GM12878 (cell line): ENCODE results near the gene OXT. TPM values are rescaled to one million over a fixed set of nuclear protein-coding genes. Genes with fewer than 3 reads are reported as not detected.
A peak's percentile ranks its signal among the peaks of the same experiment; 100 is the strongest.

Experiments
- ATAC-seq: fragments of 200-7000 bp; cut with Tn5 transposase; 3 replicates; pipeline ENCODE4 v1.9.1; 2020; ENCODE audit warnings: mild to moderate bottlenecking, moderate library complexity
- BruUV-seq: library from RNA; stranded (reverse); fragments of 400-500 nt; replicated peaks from 2 replicates; lab custom pipeline; 2021; lab: Mats Ljungman, UMichigan
- CTCF ChIA-PET: fragments of 300-600 bp; sonication (Branson Sonifier 250); formaldehyde crosslinking; extraction: SDS; loops from one replicate; lab custom pipeline; 2021; ENCODE audit warnings: inconsistent platforms; lab: Yijun Ruan, JAX
- POLR2A ChIA-PET: fragments of 350-600 bp; formaldehyde crosslinking; extraction: SDS; loops from one replicate; lab custom pipeline; 2021; ENCODE audit warnings: inconsistent platforms; lab: Charles Lee
- RAD21 ChIA-PET: fragments of 300-600 bp; sonication (Branson Sonifier 250); formaldehyde crosslinking; loops from one replicate; lab custom pipeline; 2023; ENCODE audit warnings: antibody characterized with exemption; ENCODE audit not compliant: unreplicated experiment; lab: Charles Lee
- SMC1A ChIA-PET: fragments of 300-600 bp; sonication (Branson Sonifier 250); formaldehyde crosslinking; loops from one replicate; lab custom pipeline; 2023; ENCODE audit not compliant: unreplicated experiment, uncharacterized antibody; lab: Charles Lee
- DNase-seq: peaks from one replicate; pipeline ENCODE4 v3.0.0-alpha.2; 2011; ENCODE audit warnings: low read depth, low spot score
- FAIRE-seq: peaks from 3 replicates; lab custom pipeline; 2011; peaks lifted over from hg19 to GRCh38; lab: Jason Lieb, UNC
- H2AFZ ChIP-seq: 2 replicates; pipeline ENCODE4 v1.6.0; 2011; ENCODE audit warnings: low read depth, low read length, control low read depth; ENCODE audit not compliant: control insufficient read depth
- H3K27ac ChIP-seq: 2 replicates; pipeline ENCODE4 v1.5.1; 2011; ENCODE audit warnings: control low read depth; ENCODE audit not compliant: control insufficient read depth, insufficient read depth
- H3K27me3 ChIP-seq, 2 experiments: replicated peaks in 1 of 2; 2 replicates each; pipeline versions ENCODE4 v1.6.0 to v1.6.1; 2011; ENCODE audit warnings: low read length in 1 of 2; ENCODE audit not compliant: control insufficient read depth in 2 of 2, insufficient read depth in 2 of 2
- H3K36me3 ChIP-seq, 2 experiments: 2 replicates each; pipeline ENCODE4 v1.5.1; 2011; ENCODE audit warnings: low read length in 1 of 2; ENCODE audit not compliant: control insufficient read depth in 2 of 2, insufficient read depth in 2 of 2
- H3K4me1 ChIP-seq: 2 replicates; pipeline ENCODE4 v1.6.1; 2011; ENCODE audit warnings: mild to moderate bottlenecking, low read length, moderate library complexity, mixed read lengths; ENCODE audit not compliant: control insufficient read depth, insufficient read depth
- H3K4me2 ChIP-seq: 2 replicates; pipeline ENCODE4 v1.6.0; 2011; ENCODE audit warnings: control low read depth; ENCODE audit not compliant: control insufficient read depth, insufficient read depth
- H3K4me3 ChIP-seq: fragments of 200-600 bp; sonication (generic); 2 replicates; pipeline ENCODE4 v1.5.1; 2016
- H3K79me2 ChIP-seq: 2 replicates; pipeline ENCODE4 v1.6.0; 2011; ENCODE audit warnings: low read length; ENCODE audit not compliant: control insufficient read depth, insufficient read depth
- H3K9ac ChIP-seq: 2 replicates; pipeline ENCODE4 v1.8.0; 2011; ENCODE audit warnings: low read length, control low read depth, mixed read lengths; ENCODE audit not compliant: control insufficient read depth, insufficient read depth
- H3K9me3 ChIP-seq: replicated peaks from 3 replicates; pipeline ENCODE4 v1.5.1; 2011; ENCODE audit warnings: mild to moderate bottlenecking, low read length; ENCODE audit not compliant: control insufficient read depth, insufficient read depth
- H4K20me1 ChIP-seq: 2 replicates; pipeline ENCODE4 v1.6.0; 2011; ENCODE audit not compliant: control insufficient read depth, insufficient read depth
- BHLHE40 ChIP-seq, 2 experiments: fragments of 450-650 bp in 1 of 2; IDR thresholded peaks; 2 replicates each; pipeline ENCODE4 v1.6.1; 2011 to 2017; ENCODE audit warnings: low read depth in 2 of 2, borderline replicate concordance in 1 of 2, improper control_type of control experiment in 1 of 2, low read length in 1 of 2, mild to moderate bottlenecking in 1 of 2
- POLR2A ChIP-seq: IDR thresholded peaks from 2 replicates; pipeline ENCODE4 v1.6.1; 2011; ENCODE audit warnings: low read depth, mild to moderate bottlenecking, low read length
- WGBS: methylation state at CpG from one replicate; pipeline ENCODE4 v1.1.6; 2016; ENCODE audit warnings: low lambda C conversion rate; ENCODE audit not compliant: insufficient replicate concordance, insufficient coverage; ENCODE audit errors: missing lambda C conversion rate; 5-methylcytosine and 5-hydroxymethylcytosine counted together
- in situ Hi-C: fragments of 300-500 bp; cut with MboI; formaldehyde crosslinking; loops from 9 replicates; pipeline ENCODE4 v1.14.3; 2018; ENCODE audit warnings: mixed read lengths
- intact Hi-C: fragments of 100-400 bp; cut with micrococcal nuclease; formaldehyde crosslinking; loops from one replicate; pipeline ENCODE4 v1.14.2; 2022; ENCODE audit not compliant: unreplicated experiment
- polyA plus RNA-seq, 11 experiments: library from polyadenylated mRNA; depleted of rRNA in 4 of 11; unstranded in 6 of 11; stranded (reverse) in 5 of 11; fragments of >200 nt; fragmentation: Nextera tagmentation in 4 of 11; fragmentation: Illumina TruSeq in 1 of 11; extraction: Ambion mirVana in 4 of 11; extraction: Trizol in 1 of 11; gene quantifications; 1 replicate in 1 of 11; 2 replicates in 10 of 11; pipeline versions ENCODE4 v1.2.1 to v1.2.3, GENCODE V29; 2011 to 2016; ENCODE audit warnings: inconsistent platforms in 2 of 11, missing spikeins in 2 of 11, low read depth in 1 of 11
- total RNA-seq, 4 experiments: library from RNA; depleted of rRNA in 3 of 4; stranded (reverse); fragments of >200 nt in 3 of 4; fragmentation: Illumina TruSeq in 1 of 4; extraction: Trizol in 1 of 4; gene quantifications; 2 replicates each; pipeline versions ENCODE4 v1.2.1 to v1.2.3, GENCODE V29; 2013 to 2021
- TF ChIP-seq, protein P1 (sequence below): IDR thresholded peaks from 2 replicates; pipeline ENCODE4 v1.6.1; 2011; ENCODE audit warnings: borderline replicate concordance, low read depth, mild to moderate bottlenecking, moderate library complexity, low read length; ENCODE audit not compliant: insufficient read depth, poor library complexity, severe bottlenecking
- TF ChIP-seq, protein P2 (sequence below): fragments of 450-650 bp; formaldehyde crosslinking; IDR thresholded peaks from 2 replicates; pipeline ENCODE4 v1.5.0; 2022; ENCODE audit warnings: mild to moderate bottlenecking, missing genetic modification characterization

The OXT gene
- total and polyA plus RNA-seq, 10 of the 15 experiments (the other 5 are each of a cell fraction or from before 2014, with no cell fraction given), result not detected

DNA sequence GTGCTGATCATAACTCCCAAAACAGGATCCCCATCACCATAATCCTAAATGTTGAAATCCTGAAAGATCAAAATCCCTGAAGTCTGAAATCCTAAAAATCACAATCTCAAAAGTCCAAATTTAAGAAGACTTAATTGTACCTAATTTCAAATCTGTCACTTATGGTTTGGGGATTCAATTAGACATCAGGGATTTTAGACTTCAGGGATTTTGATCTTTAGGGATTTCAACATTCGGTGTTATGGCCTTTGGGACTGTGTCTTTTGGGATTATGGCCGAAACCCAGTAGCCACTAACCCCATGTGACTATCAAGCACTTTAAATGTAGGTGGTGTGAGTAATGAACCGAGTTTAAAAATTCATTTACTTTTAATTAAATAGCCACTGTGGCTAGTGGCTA, 34.8 kb downstream of the OXT start:
- Histone ChIP-seq H3K4me2 (no peak overlapping the region), H3K27ac (no peak overlapping the region), H4K20me1 (no peaks in the 10 kb centered on the region), H3K36me3 (no peaks in the 10 kb centered on the region; a peak in 1 of 4 replicates), H3K79me2 (no peaks in the 10 kb centered on the region), H3K9ac (no peak overlapping the region), H3K4me3 (no peak overlapping the region), H3K27me3 (no peaks in the 10 kb centered on the region), H3K9me3 (no peaks in the 10 kb centered on the region), H2AFZ (no peak overlapping the region), H3K4me1 (peaks cover 3% of the 10 kb centered on the region)
- POLR2A ChIA-PET, result no interaction called here
- 60% methylated on average over 3 of the region's 3 CpGs for WGBS
- intact Hi-C loops (no loop called here), in situ Hi-C loops (no loop called here)
- RAD21 ChIA-PET, result no interaction called here
- no TSS peak for BruUV-seq
- SMC1A ChIA-PET, result no interaction called here
- CTCF ChIA-PET, result no interaction called here
- no peak for DNase-seq
- TF ChIP-seq, protein P1, sequence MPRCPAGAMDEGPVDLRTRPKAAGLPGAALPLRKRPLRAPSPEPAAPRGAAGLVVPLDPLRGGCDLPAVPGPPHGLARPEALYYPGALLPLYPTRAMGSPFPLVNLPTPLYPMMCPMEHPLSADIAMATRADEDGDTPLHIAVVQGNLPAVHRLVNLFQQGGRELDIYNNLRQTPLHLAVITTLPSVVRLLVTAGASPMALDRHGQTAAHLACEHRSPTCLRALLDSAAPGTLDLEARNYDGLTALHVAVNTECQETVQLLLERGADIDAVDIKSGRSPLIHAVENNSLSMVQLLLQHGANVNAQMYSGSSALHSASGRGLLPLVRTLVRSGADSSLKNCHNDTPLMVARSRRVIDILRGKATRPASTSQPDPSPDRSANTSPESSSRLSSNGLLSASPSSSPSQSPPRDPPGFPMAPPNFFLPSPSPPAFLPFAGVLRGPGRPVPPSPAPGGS, result no peak
- TF ChIP-seq BHLHE40 (IDR thresholded peaks at IDR 0.05; ENCODE audit: borderline replicate concordance in 1 of 2, low read depth in 2 of 2, low read length in 1 of 2), result no peak
- no peak for ATAC-seq
- no peak for FAIRE-seq

DNA sequence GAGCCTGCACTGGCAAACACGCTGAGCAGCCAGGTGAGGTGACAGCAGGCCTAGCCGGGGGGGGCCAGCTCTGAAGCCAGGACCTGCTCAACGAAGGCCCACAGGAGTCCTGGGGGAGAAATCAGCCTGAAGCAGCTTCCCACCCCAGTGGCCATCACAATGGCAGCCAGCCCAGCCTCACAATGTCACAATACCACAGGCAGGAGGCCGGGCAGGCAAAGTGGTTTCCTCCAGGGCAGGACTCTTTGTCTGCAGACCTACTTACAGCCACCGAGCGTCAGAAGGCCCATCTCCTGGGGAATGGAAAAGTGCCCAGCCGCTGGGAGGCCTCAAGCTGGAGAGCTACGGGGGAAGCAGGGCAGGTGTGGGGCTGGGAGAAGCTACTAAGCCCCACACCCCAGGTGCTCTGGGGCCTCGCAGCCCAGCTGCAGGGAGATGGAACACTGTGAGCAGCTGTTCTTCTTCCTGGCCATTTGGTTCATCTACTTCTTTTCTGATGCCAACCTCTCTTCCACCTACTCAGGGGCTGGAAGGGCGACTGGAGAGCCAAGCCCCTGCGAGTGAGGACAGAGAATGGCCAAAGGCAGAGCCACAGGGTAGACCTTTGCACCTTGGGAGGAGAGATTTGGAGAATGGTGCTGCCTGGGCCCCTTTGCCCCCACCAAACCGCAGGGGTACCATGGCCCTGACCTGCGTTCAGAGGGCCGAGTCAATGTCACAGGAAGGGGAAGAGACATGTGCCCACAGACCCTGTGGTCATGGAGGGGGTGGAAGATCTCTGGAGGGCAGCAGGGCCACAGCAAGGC, 35.4 kb downstream of the OXT start:
- ATAC-seq (no peak), FAIRE-seq (no peak), DNase-seq (no peak)
- no TSS peak for BruUV-seq
- in situ Hi-C loops, result no loop called here
- 74% methylated on average over 14 of the region's 14 CpGs for WGBS
- Histone ChIP-seq H3K79me2 (no peaks in the 10 kb centered on the region), H3K27me3 (no peaks in the 10 kb centered on the region), H3K9me3 (no peaks in the 10 kb centered on the region), H3K36me3 (no peaks in the 10 kb centered on the region; a peak in 1 of 4 replicates), H3K4me3 (no peak overlapping the region), H3K4me2 (no peak overlapping the region), H3K4me1 (peaks cover 3% of the 10 kb centered on the region), H3K27ac (no peak overlapping the region), H3K9ac (no peak overlapping the region), H4K20me1 (no peaks in the 10 kb centered on the region), H2AFZ (no peak overlapping the region)
- intact Hi-C loops, result no loop called here
- TF ChIP-seq, protein P2, sequence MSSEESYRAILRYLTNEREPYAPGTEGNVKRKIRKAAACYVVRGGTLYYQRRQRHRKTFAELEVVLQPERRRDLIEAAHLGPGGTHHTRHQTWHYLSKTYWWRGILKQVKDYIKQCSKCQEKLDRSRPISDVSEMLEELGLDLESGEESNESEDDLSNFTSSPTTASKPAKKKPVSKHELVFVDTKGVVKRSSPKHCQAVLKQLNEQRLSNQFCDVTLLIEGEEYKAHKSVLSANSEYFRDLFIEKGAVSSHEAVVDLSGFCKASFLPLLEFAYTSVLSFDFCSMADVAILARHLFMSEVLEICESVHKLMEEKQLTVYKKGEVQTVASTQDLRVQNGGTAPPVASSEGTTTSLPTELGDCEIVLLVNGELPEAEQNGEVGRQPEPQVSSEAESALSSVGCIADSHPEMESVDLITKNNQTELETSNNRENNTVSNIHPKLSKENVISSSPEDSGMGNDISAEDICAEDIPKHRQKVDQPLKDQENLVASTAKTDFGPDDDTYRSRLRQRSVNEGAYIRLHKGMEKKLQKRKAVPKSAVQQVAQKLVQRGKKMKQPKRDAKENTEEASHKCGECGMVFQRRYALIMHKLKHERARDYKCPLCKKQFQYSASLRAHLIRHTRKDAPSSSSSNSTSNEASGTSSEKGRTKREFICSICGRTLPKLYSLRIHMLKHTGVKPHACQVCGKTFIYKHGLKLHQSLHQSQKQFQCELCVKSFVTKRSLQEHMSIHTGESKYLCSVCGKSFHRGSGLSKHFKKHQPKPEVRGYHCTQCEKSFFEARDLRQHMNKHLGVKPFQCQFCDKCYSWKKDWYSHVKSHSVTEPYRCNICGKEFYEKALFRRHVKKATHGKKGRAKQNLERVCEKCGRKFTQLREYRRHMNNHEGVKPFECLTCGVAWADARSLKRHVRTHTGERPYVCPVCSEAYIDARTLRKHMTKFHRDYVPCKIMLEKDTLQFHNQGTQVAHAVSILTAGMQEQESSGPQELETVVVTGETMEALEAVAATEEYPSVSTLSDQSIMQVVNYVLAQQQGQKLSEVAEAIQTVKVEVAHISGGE, result no peak
- TF ChIP-seq POLR2A, result peak; percentile 5; the same call in 1 of the 2 replicates
- ChIA-PET POLR2A (no interaction called here), RAD21 (no interaction called here), SMC1A (no interaction called here), CTCF (no interaction called here)
